Pancreas (tissue), 10 donors: Measurements from ENCODE around the gene PARVA. TPM values are rescaled to one million over a fixed set of nuclear protein-coding genes. Genes with fewer than 3 reads are reported as not detected.

Experiments used
- ATAC-seq, 4 donors: fragments of 200-7000 bp; cut with Tn5 transposase; one replicate each; pipeline versions ENCODE4 v1.8.0 to v1.9.1; 2020; ENCODE audit warnings: mild to moderate bottlenecking in 4 of 4, moderate library complexity in 4 of 4
- DNase-seq, 6 donors: peaks; one replicate each; pipeline ENCODE4 v3.0.0-alpha.2; 2020
- FAIRE-seq: peaks from 2 replicates; lab custom pipeline; 2012; peaks lifted over from hg19 to GRCh38; lab: Jason Lieb, UNC
- H3K27ac ChIP-seq, 4 donors: fragments of 200-600 bp; sonication (generic); 1 replicate in 3 of 4; 2 replicates in 1 of 4; pipeline versions ENCODE4 v1.5.0 to v1.8.0; 2020
- H3K27me3 ChIP-seq, 4 donors: fragments of 200-600 bp; one replicate each; pipeline ENCODE4 v1.8.0; 2021
- H3K36me3 ChIP-seq, 3 donors: fragments of 200-600 bp; sonication (generic) in 1 of 3; one replicate each; pipeline versions ENCODE4 v1.5.0 to v1.8.0; 2020 to 2021
- H3K4me1 ChIP-seq, 3 donors: fragments of 200-600 bp; one replicate each; pipeline ENCODE4 v1.8.0; 2021
- H3K4me3 ChIP-seq, 4 donors: fragments of 200-600 bp; sonication (generic) in 2 of 4; one replicate each; pipeline versions ENCODE4 v1.5.0 to v1.8.0; 2020 to 2021
- H3K9me3 ChIP-seq, 4 donors: fragments of 200-600 bp; one replicate each; pipeline ENCODE4 v1.8.0; 2021
- CTCF ChIP-seq, 4 donors: fragments of 200-600 bp; sonication (generic) in 3 of 4; IDR thresholded peaks; one replicate each; pipeline versions ENCODE4 v1.5.0 to v1.8.0; 2021; ENCODE audit warnings: antibody characterized with exemption in 4 of 4
- WGBS, 2 donors: extraction: QIAGEN DNeasy Blood & Tissue Kit; methylation state at CpG; one replicate each; pipeline ENCODE4 v1.1.7; 2013; 5-methylcytosine and 5-hydroxymethylcytosine counted together
- intact Hi-C, 3 donors: fragments of 100-400 bp; cut with DNase I; formaldehyde crosslinking; loops; one replicate each; pipeline versions ENCODE4 v1.11.1 to v1.14.2; 2022
- polyA plus RNA-seq, 2 donors: library from polyadenylated mRNA; stranded (reverse); fragments of 200-250 nt; gene quantifications; one replicate each; pipeline ENCODE4 v1.2.3, GENCODE V29; 2013
- total RNA-seq, 6 donors: library from RNA; stranded (reverse); fragmentation: NEBNext Ultra II Directional in 4 of 6; extraction: Animal tissue kit (Norgen Biotek cat#: 25700) in 4 of 6; gene quantifications; one replicate each; pipeline versions ENCODE4 v1.2.1 to v1.2.4, GENCODE V29; 2021 to 2023
- donor health status: healthy with polysubstance abuse.
- donor health status: DM: no; HTN: no; CAD: no; lungs with moderate emphysema.
- donor health status: DM: no; HTN: no; CAD: no.
- donor health status: control.
- donor health status: control.
- donor health status: Bipolar disorder and iron deficiency.
- donor health status: DM: yes; HTN: yes; CAD: no.
- donor health status: DM: no; HTN: no; CAD: no.
- donor health status: DM: no; HTN: no; CAD: no.
- donor health status: DM: yes; HTN: yes; CAD: no.

PARVA gene
- total and polyA plus RNA-seq, 8 donors, result 12.4 to 61.9 (median 43.1) TPM

DNA sequence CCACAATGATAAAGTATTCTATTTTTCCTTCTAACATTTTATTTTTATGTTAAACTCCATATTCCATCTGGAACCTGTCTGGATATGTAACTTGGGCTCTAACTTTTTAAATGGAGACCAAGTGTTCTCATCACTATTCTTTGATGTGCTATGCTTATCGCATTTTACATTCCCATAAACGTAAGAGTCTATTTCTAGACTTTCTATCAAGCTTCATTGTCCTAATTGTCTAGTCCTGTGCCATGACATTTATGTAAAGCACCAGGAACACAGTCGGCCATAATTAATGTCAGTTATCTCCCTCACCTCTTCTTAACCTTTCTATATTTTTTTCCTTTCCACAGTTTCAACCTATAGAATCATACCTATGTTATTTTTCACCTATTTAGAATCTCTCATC is 183.0 kb downstream of the PARVA start:
- 83 to 92% methylated on average over 3 of the region's 3 CpGs for WGBS, 2 donors
- Histone ChIP-seq H3K4me1 (no peaks in the 10 kb centered on the region), H3K27ac (no peak overlapping the region), H3K36me3 (no peaks in the 10 kb centered on the region), H3K27me3 (no peaks in the 10 kb centered on the region), H3K9me3 (no peaks in the 10 kb centered on the region), H3K4me3 (no peak overlapping the region)
- DNase-seq, result no peak
- intact Hi-C loops, result no loop called here
- TF ChIP-seq CTCF (IDR thresholded peaks at IDR 0.05), result no peak
- no peak for FAIRE-seq
- ATAC-seq, result no peak

- FAIRE-seq (no peak), DNase-seq (no peak), ATAC-seq (no peak)
- Histone ChIP-seq H3K36me3 (no peaks in the 10 kb centered on the region), H3K27me3 (no peaks in the 10 kb centered on the region), H3K4me3 (no peak overlapping the region), H3K9me3 (no peaks in the 10 kb centered on the region), H3K4me1 (no peaks in the 10 kb centered on the region), H3K27ac (no peak overlapping the region)
- intact Hi-C loops, result no loop called here
- WGBS, 2 donors, result 35 to 49% methylated on average over 2 of the region's 2 CpGs
- no peak for TF ChIP-seq CTCF (IDR thresholded peaks at IDR 0.05)
These were observed 183.5 kb downstream of the PARVA start for GRCh38 chr11:12560861-12561260.

- DNase-seq (no peak), FAIRE-seq (no peak)
- TF ChIP-seq CTCF (IDR thresholded peaks at IDR 0.05), result no peak
These were observed 186.6 kb downstream of the PARVA start for GRCh38 chr11:12564012-12564411.

DNA sequence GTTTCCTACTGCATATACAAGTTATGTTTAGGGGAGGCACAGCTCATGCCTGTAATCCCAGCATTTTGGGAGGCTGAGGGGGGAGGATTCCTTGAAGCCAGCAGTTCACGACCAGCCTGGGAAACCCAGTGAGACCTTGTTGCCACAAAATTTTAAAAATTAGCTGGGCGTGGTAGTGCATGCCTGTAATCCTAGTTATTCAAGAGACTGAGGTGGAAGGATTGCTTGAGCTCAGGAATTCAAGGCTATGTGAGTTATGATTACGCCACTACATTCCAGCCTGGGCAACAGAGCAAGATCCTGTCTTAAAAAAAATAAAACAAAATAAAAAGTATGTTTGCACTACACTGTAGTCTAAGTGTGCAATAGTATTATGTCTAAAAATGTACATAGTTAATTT is 188.0 kb downstream of the PARVA start:
- DNase-seq, result no peak
- Histone ChIP-seq H3K27me3 (no peaks in the 10 kb centered on the region), H3K36me3 (no peaks in the 10 kb centered on the region), H3K9me3 (no peaks in the 10 kb centered on the region), H3K27ac (no peak overlapping the region), H3K4me3 (no peak overlapping the region), H3K4me1 (no peaks in the 10 kb centered on the region)
- ATAC-seq, result no peak
- TF ChIP-seq CTCF (IDR thresholded peaks at IDR 0.05), result no peak
- intact Hi-C loops, result no loop called here
- WGBS, 2 donors, result 57 to 79% methylated on average over 3 of the region's 3 CpGs
- no peak for FAIRE-seq

More at GRCh38 chr11:12564012-12564411, 186.6 kb downstream of the PARVA start:
- H3K27me3 ChIP-seq, result no peaks in the 10 kb centered on the region
- no peaks in the 10 kb centered on the region for H3K4me1 ChIP-seq
- no peak overlapping the region for H3K27ac ChIP-seq
- no peaks in the 10 kb centered on the region for H3K36me3 ChIP-seq
- ATAC-seq, result no peak
- intact Hi-C loops, result no loop called here
- no peak overlapping the region for H3K4me3 ChIP-seq
- H3K9me3 ChIP-seq, result no peaks in the 10 kb centered on the region

GRCh38 chr11:12567746-12568460 is 190.5 kb downstream of the PARVA start:
- WGBS, 2 donors, result 55 to 57% methylated on average over 4 of the region's 4 CpGs
- no peak for TF ChIP-seq CTCF (IDR thresholded peaks at IDR 0.05)
- intact Hi-C loops, result no loop called here

More at GRCh38 chr11:12567746-12568460, 190.5 kb downstream of the PARVA start:
- H3K4me1 ChIP-seq, result no peaks in the 10 kb centered on the region
- H3K27ac ChIP-seq, result no peak overlapping the region
- DNase-seq (no peak), ATAC-seq (no peak), FAIRE-seq (no peak)
- H3K9me3 ChIP-seq, result no peaks in the 10 kb centered on the region
- no peaks in the 10 kb centered on the region for H3K36me3 ChIP-seq
- no peaks in the 10 kb centered on the region for H3K27me3 ChIP-seq
- no peak overlapping the region for H3K4me3 ChIP-seq
